Measurements from ENCODE around the gene ARHGEF40.

ARHGEF40 gene

DNA sequence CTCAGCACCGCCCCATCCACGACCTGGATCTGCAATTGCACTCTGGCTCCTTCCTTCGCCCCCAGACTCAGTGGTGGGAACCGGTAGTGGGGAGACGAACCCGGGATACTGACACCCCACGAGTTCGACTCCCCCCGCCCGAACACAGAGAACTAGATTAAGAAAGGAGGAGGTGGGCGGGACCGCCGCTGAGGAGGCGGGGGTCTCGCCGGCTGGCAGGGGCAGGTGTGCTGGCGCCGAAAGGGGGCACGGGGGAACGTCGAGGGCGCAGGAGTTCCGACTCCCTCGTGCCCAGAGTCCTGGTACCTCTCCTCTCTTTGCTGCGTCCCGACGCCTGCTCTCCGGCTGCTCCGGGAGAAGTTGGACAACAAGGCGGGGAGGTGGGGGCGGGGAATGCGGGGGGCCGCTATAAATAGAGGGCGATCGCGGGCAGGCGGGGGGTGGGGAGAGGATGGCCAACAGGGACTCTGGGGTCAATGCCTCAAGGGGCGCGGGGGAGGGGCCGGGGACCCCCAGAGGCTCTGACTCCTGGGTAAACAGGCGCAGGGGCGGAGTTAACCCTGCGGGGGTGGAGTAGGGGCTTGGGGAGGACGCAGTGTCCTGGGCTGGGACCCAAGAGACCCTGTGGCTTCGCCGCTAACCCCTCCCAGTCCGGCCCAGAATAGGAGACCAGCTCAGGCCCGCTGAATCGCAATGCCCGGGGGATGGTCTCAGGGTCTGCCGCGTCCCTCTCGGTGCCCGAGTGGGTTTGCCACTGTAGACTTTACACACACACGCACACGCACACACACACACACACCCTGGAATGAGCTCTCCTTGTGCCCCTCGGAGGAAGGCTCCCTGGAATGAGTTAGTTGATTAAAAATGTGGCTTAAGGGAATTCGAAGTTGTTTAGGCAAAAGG is 44.5 kb upstream of the ARHGEF40 start:
- TF ChIP-seq, protein P1, sequence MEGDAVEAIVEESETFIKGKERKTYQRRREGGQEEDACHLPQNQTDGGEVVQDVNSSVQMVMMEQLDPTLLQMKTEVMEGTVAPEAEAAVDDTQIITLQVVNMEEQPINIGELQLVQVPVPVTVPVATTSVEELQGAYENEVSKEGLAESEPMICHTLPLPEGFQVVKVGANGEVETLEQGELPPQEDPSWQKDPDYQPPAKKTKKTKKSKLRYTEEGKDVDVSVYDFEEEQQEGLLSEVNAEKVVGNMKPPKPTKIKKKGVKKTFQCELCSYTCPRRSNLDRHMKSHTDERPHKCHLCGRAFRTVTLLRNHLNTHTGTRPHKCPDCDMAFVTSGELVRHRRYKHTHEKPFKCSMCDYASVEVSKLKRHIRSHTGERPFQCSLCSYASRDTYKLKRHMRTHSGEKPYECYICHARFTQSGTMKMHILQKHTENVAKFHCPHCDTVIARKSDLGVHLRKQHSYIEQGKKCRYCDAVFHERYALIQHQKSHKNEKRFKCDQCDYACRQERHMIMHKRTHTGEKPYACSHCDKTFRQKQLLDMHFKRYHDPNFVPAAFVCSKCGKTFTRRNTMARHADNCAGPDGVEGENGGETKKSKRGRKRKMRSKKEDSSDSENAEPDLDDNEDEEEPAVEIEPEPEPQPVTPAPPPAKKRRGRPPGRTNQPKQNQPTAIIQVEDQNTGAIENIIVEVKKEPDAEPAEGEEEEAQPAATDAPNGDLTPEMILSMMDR (IDR thresholded peaks at IDR 0.05; ENCODE audit: low read depth, low read length) = no peak

DNA sequence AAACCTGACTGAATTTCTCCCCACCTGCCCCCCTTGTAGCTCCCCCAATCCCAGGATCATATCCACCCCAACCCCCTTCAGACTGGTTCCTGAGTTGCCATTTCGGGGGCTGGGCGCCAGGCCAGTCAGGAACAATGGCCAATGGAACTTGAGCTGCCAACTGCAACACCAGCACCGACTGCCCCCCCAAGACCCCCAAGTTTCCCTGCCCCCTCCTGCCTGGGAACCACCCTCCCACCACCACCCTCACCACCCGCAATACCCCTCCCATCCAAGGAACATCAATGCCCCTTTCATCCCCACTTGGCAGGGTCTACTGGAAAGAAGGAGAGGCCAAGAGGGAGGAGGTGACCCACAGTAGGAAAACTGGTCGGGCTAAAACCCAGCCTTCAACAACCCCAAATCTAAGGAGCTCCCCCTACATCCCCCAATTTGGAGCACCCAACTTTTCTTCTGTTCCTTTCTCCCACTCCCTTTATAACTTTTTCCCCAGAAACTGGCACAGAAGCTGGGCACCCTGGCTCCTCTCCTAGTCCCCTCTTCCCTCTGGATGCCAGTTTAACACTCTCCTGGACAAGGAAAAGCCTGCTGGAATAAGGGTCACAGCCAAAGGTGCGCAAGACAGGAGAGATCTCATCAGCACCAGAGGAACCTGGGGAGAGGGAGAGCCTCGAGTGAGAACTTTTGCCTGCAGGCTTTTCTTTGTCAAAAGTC is 43.7 kb upstream of the ARHGEF40 start:
- DNase-seq (ENCODE audit: extremely low read depth, low read depth) = no peak
- TF ChIP-seq, protein P1 (IDR thresholded peaks at IDR 0.05; ENCODE audit: low read depth, low read length) = no peak

More for the DNA sequence above, 44.5 kb upstream of the ARHGEF40 start:
- no peak for DNase-seq (ENCODE audit: extremely low read depth, low read depth)

DNA sequence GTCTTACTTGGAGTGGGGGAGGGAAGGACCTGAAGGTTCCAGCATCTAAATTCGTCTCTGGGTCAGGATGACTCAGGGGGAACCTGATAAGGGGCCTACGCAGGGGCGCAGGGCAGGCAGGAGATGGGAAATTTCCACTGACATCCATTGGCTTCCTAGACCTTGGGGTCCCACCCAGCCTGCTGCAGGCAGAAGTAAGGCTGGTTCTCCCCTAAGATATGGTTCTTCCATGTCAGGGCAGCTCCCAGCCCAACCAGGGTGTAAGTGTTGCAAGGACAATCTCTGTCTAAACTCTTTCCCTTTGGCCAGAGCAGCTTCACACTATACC is 43.2 kb upstream of the ARHGEF40 start:
- DNase-seq (ENCODE audit: extremely low read depth, low read depth) = no peak
- TF ChIP-seq, protein P1 (IDR thresholded peaks at IDR 0.05; ENCODE audit: low read depth, low read length) = no peak

DNA sequence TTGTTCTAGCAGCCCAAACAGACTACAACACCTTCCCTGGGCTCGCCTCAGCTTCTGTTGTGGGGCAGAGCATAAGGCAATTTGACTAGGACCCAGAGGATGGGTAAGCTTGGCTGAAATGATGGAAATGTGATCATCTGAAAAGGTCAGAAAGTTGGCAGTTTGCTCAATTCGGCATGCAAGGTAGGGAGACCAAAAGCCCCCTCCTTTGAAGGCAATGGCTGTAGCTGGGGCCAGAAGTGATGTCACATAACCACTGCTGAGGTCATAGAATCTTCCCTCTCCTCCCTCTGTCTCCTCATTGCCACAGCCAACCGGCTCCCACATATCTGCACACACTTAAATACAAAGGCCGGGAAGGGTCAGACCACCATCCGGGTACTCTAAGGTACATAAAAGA is 40.2 kb upstream of the ARHGEF40 start, which contains the start of gene TPPP2:
Gene TPPP2 (plus strand): TSS at position 301 of the 400 bp plus-strand sequence. CDS start 365 bp downstream, outside the sequence.
- TF ChIP-seq, protein P1 (IDR thresholded peaks at IDR 0.05; ENCODE audit: low read depth, low read length) = no peak
- no peak for DNase-seq (ENCODE audit: extremely low read depth, low read depth)

DNA sequence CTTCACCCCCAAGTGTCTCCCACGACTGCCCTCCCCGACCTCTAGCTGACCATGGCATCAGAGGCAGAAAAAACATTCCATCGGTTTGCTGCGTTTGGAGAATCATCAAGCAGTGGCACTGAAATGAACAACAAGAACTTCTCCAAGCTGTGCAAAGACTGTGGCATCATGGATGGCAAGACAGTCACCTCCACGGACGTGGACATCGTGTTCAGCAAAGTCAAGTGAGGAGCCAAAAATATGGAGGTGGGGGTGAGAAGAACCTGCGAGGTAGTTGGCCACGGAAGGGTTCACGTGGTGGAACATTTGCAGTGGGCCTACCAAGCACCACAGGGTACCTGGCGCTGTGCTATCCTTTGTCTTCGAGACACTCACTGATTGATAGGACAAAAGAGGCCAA is 39.6 kb upstream of the ARHGEF40 start:
- no peak for DNase-seq (ENCODE audit: extremely low read depth, low read depth)

DNA sequence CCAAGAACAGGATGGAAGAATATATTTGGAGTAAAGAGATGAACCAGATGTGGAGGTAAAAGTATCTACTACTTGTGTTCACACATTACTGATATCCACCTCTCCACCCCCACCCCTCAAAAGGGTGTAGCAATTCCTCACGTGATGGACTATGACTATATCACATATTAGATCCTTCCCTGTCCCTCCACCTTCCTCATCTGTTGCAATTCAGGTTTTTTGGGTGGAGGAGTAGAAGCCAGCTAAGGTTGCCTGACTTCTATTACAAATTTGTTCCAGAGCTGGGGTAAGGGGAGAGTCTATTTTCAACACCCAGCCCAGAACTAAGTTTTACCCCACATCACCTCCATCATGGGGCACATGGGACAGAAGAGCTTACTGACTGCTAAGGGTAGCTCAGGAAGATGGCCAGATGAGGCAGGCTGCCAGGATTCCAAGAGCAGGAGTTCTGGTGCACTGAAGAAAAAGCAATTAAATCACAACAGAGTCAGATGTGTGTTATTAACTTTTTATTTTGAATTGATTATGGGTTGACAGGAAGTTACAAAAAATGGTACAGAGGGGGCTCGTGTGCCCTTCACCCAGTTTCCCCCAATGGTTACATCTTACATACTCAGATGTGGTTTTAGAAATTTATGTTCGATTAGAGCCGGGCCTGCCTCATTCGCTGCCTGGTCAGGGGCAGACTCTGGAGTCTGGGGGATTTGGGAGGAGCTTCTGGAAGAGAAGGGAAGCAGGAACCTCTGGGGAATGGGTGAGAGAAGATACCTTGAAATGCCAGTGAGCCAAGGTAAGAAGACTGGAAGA is 37.6 kb upstream of the ARHGEF40 start:
- no peak for DNase-seq (ENCODE audit: extremely low read depth, low read depth)
- TF ChIP-seq, protein P1 (IDR thresholded peaks at IDR 0.05; ENCODE audit: low read depth, low read length) = no peak

More for the DNA sequence above, 39.6 kb upstream of the ARHGEF40 start:
- TF ChIP-seq, protein P1 (IDR thresholded peaks at IDR 0.05; ENCODE audit: low read depth, low read length) = no peak
